Esophagus squamous epithelium (tissue), 4 donors: Measurements from ENCODE around the gene ROCK2.

Experiments used
- POLR2A ChIP-seq, 4 donors: fragments of 450-650 bp; IDR thresholded peaks; one replicate each; pipeline ENCODE4 v1.6.1; 2017; ENCODE audit warnings: antibody characterized with exemption in 4 of 4, mild to moderate bottlenecking in 4 of 4, moderate library complexity in 3 of 4
- TF ChIP-seq, protein P1 (sequence below), 6 experiments: fragments of 450-650 bp in 4 of 6; fragments of 200-600 bp in 2 of 6; sonication (generic) in 2 of 6; IDR thresholded peaks; one replicate each; pipeline ENCODE4 v1.5.1; 2016 to 2019; ENCODE audit warnings: antibody characterized with exemption in 6 of 6, mild to moderate bottlenecking in 4 of 6, moderate library complexity in 4 of 6

DNA sequence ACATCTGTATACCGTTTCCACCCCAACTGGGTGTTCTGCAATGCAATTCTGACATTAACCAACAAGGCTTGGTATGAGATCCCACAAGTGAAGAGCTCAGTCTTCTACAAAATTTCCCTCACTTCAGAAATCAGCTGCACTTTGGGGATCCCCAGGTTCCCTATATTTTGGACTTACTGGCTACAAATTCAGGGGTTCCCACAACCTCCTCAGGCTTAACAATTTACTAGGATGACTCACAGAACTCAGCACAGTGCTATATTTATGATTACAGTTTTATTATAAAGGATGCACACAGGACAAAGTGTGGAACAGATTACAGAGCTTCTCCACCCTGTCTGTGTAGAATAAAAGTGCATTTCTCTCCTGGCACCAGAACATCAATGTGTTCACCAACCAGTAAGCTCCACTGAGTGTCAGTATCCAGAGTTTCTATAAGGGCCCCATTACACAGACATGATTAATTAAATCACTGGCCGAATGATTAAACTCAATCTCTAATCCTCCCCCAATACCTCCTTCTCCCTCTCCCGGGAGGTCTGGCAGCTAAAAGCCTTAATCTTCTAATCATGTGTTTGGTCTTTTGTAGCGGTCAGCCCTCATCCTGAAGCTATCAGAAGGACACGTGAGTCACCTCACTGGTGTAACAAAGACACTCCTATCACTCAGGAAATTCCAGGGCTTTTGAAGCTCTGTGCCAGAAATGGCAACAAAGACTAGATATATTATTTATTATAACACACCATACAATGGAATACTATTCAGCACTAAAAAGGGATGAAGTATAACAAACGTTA lies 104.6 kb downstream of the ROCK2 start:
- no peak for TF ChIP-seq POLR2A (IDR thresholded peaks at IDR 0.05)
- TF ChIP-seq, protein P1, sequence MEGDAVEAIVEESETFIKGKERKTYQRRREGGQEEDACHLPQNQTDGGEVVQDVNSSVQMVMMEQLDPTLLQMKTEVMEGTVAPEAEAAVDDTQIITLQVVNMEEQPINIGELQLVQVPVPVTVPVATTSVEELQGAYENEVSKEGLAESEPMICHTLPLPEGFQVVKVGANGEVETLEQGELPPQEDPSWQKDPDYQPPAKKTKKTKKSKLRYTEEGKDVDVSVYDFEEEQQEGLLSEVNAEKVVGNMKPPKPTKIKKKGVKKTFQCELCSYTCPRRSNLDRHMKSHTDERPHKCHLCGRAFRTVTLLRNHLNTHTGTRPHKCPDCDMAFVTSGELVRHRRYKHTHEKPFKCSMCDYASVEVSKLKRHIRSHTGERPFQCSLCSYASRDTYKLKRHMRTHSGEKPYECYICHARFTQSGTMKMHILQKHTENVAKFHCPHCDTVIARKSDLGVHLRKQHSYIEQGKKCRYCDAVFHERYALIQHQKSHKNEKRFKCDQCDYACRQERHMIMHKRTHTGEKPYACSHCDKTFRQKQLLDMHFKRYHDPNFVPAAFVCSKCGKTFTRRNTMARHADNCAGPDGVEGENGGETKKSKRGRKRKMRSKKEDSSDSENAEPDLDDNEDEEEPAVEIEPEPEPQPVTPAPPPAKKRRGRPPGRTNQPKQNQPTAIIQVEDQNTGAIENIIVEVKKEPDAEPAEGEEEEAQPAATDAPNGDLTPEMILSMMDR (IDR thresholded peaks at IDR 0.05): no peak
